HG02870 (cell line): ENCODE measurements around the gene TTC4.
"Not testable (repeated sequence)": the region's sequence is repeated elsewhere in the genome, so short reads cannot be mapped to it uniquely, and the experiment has no call there.

Experiments used
- ATAC-seq: cut with Tn5 transposase; IDR thresholded peaks from one replicate; pipeline ENCODE4 v1.9.1; 2021; ENCODE audit warnings: mild to moderate bottlenecking, moderate library complexity; ENCODE audit not compliant: unreplicated experiment

The TTC4 gene

DNA sequence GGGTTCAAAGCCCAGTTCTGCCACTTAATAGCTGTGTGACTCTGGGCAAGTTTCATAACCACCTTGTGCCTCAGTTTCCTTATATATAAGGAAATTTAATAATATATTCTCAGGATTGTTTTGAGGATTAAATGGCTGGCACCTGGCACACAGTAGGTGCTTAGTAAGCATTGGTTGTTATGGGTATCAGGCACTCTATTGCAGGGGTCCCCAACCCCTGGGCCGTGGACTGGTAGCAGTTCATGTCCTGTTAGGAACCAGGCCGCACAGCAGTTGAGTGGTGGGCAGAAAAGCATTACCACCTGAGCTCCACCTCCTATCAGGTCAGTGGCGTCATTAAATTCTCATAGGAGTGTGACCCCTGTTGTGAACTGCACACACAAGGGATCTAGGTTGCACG lies 30.2 kb downstream of the TTC4 start:
- no peak for ATAC-seq

DNA sequence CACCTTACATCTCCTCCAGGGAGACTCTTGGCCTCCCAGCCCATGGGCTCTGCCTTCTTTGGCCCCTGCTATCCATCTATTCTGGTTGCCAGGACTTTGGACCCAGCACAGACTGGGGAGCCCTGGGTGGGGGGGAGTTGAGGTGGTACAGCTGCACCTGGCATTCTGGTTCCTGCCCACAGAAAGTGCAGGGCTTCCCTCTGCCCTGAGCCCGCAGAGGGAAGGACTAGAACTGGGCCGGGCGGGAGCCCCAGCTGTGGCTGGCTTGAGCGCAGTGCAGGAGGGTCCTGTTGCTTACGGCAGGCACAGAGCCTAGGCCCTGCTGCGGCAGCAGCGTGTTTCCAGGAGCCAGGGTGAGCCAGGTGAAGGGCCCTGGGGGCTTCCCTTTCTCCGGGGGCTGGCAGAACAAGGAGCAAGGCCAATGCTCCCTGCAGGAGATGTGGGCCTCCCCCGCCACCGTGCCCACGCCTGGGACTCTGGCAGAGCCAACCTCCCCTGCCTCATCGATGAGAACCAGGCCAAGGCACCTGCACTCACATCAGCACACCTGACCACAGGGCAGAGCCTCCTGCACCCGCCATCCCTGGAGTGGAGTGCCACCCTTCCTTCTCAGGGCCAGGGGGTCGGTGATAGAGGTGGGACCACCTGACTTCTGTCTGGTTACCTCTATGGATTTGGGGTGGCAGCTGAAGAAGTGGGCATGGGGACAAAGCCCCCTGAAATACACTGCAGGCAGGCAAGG lies 32.6 kb downstream of the TTC4 start:
- ATAC-seq, result no peak

DNA sequence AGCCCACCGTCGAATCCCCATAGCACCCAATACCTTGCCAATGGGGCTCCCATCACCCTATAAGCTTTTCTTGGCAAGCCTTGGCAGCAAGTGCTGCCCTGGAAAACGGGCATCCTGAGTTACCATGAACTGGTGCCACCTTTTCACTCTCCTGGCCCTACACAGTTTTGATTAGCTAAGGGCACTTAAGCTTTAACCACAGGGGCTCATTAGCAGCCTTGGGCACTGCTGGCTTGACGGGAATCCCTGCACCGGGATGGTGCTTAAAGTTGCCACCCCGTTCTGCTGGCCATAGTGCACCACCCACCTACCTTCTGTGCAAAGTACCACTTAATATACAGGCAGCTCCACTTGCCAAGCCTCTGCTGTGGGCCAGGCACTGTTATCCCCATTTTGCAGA lies 34.9 kb downstream of the TTC4 start:
- ATAC-seq, result no peak

DNA sequence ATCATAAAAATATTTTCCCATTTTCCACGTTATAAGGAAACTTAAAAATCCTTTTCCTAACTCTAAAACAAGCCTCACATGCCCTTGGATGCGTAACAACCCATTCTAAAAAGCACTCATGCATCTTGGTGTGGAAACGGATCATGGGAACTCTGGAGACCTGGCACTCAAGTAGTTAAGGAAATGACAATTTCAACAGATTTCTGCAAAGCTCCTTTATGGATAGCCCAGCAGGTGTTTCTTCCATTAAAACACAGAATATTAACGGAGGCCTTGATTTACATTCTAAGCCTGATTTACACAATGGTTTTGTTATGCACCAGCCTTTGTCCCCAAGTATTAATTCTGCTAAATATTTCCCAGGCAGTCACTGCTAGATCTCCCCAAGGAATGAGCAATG lies 35.8 kb downstream of the TTC4 start:
- ATAC-seq, result no peak

DNA sequence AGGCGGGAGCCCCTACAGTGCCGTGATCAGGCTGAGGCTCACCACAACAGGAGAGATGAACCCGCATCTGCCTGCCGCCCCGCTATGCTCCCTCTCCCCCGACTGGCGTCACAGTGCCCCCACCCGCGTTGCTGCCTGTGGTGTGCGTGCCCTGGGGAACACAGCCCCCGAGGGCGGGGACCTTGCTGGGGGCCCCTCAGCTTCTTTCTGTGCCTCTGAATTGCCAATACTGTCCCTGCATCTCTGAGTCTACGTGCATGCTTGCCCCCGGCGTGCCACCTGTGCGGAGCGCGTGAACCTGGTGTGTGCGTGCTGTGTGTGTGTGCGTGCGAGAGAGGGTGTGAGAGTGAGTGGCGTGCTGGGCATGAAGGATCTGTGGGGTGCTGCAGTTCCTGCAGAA lies 38.4 kb downstream of the TTC4 start:
- ATAC-seq, result no peak

DNA sequence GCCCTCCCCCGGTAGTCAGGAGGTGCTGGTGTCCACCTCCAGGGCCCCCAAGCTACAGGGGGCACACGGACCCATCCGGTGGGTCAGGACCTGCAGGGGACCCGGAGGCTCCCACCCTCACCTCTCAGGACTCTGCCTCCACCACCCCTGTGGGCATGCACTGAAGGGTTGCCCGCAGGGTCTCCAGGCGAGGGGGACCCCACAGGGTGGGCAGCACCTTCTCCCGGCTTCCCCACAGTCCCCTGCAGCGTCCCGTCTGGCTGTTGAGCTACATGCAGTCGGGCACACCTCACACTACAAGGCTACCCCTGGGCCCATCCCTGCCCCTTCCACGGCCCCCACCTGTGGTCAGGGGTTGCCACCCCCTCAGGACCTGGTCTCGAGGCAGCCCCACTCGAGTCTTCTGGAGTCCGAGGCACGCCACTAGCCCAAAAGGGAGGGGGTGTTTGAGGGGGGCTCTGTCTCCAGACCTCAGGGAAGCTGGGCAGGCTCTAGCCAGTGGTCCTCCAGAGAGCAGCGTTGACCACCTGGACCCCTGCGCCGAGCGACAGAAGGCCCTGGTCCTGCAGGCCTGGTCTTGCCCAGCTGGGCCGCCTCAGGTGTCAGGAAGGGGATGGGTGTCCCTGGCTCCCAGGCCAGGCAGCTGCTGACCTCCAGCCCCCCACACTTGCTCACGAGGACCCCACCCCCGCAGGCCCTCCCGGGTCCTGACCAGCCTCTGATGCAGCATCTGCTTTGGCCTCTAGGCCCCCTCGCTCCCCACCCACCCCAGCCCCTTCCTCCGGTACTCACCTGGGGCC lies 39.0 kb downstream of the TTC4 start:
- ATAC-seq, result no peak

DNA sequence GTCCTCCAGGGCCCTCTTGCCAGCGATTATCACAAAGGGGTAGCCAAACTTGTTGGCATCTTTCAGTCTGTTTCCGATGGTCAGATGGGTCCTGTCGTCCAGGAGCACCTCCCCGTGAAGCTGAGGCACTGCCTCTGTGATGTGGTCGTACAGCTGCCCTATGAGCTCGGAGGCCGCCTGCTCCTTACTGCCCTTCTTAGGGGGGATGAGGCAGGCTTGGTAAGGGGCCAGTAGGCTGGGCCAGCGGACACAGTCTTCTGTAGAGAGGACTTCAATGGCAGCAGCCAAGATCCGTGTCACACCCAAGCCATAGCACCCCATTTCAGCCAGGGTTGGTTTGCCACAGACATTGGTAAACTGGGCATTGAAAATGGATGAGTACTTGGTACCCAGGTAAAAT lies 42.2 kb downstream of the TTC4 start:
- ATAC-seq, result no peak

DNA sequence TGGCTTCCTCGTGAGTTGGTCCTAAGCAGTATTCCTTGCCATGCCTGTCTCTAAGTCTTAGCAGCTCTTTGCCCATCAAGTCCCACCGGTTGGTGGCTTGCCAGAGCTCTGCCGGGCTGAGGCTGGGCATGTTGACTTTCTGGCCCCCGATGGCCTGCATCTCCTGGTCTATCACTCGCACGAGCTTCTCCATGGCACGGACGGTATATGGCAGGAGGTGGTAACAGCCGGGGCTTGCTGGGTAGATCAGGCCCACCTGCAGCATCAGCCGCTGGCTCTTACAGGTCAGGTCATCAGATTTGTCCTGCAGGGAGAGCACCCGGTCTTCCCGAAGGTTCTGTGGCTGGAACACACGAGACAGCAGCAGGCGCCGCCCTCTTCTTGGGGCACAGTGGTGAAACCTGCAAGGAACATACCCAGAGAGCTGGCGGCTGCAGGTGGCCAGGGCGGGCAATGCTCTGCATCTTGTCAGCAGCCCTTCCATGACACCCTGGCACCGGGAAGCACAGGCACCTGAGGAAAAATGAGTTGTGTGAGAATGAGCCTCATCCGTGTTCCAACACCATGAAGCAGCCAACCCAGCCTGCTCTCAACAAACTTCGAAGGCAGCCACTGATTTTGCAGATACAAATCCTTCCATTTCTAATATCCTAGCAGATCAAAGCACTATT lies 43.2 kb downstream of the TTC4 start:
- no peak for ATAC-seq

DNA sequence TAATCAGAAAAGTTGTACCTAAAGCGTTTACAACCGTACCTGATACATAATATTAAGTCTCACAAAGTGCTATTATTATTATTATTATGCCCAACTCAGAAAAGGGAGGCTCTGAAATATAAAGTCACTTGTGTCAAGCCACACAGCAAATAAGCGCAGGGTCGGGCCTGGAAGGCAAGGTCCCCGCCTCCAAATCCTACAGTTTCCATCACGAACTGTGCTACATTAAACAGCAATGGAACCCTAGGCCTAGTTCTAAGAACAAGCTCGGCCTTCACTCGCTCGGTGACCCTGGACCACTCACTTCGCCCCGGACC lies 48.1 kb downstream of the TTC4 start:
- ATAC-seq, result no peak

DNA sequence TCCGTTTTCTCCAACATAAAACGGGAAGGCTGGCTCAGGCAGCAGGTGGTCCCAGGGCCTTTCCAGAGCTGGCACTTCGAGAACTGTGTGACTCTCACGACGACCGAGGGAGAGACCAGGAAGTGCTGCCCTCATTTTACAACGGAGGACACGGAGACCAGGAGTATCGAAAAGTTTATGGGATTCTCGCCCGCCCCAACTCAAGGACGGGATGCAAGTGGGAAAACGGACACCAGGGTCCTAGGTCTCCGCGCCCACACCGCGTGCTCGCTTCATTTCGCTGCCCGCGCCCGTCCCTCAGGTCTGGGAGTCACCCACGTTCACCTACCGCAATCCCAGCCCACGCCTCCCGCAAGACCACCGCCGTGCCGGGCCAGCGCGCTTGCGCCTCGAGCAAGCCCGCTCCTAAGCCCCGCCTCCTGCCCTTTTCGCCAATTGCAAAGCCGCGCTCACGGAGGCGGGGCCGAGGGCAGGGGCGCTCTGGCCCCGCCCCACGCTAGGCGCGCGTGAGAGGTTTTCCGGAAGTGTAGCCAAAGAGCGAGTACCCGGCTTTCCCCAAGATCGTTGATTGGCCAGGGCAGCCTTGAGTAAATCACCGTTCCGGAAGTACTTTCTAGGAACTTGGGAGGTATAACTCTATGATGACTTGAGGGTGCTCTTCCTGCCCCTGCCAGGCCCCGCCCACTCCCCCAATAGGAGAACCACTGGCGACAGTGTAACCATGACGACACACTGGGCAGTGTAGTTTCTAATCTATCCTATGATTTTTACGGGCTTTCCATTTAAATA lies 48.7 kb downstream of the TTC4 start, which contains the start of gene PARS2:
Gene PARS2 (minus strand): TSS at position 391 of the 789 bp plus-strand sequence. CDS start 5,362 bp downstream, outside the sequence.
- peak; percentile 93 for ATAC-seq

DNA sequence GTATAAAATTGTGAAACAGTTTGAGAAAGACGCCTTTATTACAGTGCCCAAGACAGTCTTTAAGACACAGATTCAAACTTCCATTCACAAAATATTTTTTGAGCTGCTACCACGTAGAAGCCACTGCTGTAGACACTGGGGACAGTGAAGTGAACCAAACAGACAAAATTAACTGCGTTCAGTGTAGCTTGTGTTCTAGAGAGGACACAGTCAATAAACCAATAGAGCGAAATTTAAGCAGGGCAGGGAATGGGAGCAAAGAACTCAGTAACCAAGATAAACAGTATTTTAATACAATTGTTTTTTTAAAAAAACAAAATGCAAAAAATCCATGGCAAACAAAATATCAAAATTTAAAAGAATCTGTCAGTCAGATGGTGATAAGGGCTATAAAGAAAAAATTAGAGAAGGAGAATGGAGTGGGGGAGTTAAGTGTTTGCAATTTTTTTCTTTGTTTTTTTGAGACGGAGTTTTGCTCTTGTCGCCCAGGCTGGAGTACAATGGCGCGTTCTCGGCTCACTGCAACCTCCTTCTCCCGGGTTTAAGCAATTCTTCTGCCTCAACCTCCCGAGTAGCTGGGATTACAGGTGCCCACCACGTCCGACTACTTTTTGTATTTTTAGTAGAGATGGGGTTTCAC lies 49.4 kb downstream of the TTC4 start:
- ATAC-seq, result peak; percentile 14

DNA sequence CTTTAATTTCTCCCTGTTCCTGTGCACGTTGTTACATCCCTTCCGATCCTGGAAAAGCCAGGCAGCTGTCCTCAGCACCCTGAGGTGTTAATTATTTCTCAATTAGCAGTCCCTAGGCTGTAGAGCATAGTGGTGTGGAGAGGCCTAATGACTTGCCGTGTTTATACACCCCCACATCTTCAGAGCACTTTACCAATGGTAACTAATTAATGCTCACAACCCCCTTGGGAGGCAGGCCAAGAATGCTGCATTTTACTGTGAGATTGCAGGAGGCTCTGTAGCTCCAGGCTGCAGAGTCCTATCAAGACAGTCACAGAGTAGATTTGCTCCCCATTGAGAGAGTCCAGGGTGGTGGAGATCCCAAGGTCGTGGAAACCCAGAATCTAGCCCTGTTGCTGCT lies 51.1 kb downstream of the TTC4 start:
- no peak for ATAC-seq

DNA sequence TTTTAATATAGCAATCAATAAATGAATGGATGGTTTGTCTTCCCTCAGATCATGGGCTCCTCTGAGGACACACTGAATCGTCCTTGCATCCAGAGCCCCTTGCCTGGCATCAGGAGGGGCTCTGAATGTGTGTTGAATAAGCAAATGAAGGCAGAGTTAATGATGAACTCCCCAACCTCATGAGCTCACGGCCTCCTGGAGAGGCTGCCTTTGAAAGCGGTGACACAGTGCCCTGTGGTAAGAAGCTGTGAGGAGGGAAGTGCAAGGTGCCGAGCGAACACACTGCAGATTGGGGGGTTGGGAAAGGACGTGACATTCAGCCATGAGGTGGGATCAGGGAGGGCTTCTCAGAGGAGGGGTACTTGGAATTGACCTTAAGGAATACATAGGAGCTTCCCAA lies 51.9 kb downstream of the TTC4 start:
- ATAC-seq, result no peak

DNA sequence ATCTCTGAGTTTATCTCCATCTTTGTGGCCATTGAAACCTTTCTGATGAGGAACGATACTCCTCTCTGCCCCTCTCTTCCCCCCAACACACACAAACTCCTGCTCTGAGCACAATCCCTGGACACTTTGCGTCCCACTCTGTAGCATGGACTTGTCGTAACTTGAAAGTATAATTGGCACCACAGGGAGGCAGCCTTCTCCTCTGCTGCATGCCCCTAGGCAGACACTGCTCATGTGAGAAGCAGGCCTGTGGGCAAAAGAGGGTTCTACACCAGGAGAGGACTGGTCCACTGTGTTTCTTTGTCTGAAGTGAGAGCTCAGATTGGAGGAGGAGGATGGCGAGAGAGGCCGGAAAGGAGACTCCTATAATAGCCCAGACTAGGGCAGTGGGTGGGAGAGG lies 52.4 kb downstream of the TTC4 start:
- ATAC-seq, result no peak

DNA sequence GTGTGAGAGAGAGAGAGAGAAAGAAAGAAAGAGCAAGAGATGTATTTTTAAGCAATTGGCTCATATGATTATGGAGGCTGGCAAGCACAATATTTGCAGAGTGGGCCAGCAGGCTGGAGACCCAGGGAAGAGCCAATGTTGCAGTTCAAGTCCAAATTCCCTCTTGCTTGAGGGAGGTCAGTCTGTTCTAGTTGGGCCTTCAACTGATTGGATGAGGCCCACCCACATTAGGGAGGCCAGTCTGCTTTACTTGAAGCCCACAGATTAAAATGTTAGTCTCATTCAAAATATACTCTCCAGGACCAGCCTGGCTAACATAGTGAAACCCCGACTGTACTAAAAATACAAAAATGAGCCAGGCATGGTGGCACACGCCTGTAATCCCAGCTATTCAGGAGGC lies 57.3 kb downstream of the TTC4 start:
- ATAC-seq, result no peak

DNA sequence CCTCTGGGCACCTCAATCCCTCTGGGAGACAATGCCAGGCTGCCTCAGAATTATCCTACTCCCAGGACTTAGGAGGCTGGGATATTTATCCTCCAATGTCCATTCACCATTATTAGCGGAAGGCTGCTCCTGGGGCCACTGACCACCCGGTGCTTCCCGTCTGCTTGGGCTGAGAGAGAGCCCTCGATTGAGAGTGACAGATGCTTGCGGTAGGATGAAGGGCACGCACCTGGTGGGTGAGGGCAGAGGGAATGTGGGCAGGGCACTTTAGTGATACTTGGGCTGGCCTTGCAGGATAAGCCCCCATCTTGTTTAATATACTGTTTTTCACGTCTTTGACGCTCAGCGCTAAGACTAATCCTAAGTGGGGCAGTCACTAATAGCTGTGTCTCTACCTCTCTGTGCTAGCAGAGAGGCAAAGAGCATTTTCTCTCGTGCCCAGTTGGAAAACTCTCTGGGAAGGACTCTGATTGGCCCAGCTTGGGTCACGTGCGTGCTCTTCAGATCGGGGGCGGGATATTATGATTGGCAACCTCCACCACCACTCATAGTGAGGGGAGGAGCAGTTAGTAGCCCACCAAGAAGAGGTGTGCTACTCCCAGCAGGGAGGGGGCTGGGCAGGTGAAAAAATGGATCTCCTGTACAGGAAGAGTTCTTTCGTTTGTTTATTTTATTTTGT lies 59.3 kb downstream of the TTC4 start:
- no peak for ATAC-seq

DNA sequence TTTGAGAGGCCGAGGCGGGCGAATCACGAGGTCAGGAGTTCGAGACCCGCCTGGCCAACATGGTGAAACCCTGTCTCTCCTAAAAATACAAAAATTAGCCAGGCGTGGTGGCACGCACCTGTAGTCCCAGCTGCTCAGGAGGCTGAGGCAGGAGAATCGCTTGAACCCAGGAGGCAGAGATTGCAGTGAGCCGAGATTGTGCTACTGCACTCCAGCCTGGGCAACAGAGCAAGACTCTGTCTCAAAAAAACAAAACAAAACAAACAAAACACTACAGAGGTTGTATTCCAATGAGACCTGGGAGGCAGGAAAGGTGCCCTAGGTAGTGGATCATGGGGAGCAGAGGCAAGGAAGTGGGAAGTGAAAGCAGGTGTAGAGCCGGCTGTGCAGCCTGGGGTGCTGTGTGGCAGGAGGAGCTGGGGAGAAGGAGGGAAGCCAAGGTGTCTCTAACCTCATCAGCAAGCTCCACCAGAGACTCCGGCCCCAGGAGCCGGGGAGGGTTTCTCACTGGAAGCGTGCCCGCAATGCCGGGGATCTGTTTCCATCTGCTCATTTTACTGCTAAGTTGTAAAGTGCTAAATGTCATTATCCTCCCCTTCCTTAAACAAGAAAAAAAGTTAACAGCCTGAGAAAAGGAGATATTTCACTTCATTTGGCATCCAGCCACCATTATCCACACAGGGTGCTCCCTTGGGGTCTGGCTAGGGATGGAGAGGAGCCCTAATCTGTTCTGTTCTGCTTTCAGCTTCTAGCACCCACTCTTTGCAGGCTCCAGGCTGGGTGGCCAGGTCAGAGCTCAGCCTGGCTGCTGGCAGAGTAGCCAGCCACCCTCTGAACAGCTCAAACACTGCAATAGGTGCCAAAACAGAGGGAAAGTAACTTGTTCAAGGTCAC lies 60.4 kb downstream of the TTC4 start:
- not testable (repeated sequence) for ATAC-seq

DNA sequence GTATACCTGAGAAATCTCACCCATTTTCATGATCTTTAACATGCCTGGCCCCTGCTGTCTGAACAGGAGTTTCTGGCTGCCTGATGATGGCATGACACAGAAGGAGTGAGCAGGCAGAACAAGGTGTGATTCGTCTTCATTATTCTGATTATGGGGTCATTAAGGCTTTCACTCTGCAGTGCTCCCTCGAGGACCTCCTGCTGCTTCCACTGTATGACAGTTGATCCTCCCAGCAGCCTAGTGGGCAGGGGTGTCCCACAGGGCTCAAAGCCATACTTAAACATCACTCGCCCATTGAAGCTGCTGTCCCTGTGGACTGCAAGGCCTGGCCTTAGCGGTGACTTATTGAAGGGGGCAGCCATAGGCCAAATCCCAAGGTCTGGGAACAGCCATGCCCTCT lies 61.4 kb downstream of the TTC4 start:
- no peak for ATAC-seq

DNA sequence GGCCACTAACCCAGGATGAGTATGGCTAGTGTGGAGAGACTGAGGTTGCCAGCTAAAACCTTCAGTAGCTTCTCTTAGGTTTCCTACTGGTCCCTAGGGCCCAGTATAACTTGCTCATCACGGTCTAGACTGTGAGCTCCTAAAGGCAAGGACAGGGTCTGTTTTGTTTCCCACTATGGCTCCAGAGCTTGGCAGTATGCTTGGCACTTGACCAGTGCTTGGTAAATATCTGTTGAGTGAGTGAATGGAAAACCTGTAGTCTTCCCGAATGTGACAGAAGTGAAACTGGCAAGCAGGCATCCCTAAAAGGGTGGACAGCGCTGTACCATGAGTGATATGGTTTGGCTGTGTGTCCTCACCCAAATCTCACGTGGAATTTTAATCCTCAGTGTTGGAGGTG lies 61.8 kb downstream of the TTC4 start:
- ATAC-seq, result no peak
